ENCODE results near the gene C17orf75.

The C17orf75 gene

DNA sequence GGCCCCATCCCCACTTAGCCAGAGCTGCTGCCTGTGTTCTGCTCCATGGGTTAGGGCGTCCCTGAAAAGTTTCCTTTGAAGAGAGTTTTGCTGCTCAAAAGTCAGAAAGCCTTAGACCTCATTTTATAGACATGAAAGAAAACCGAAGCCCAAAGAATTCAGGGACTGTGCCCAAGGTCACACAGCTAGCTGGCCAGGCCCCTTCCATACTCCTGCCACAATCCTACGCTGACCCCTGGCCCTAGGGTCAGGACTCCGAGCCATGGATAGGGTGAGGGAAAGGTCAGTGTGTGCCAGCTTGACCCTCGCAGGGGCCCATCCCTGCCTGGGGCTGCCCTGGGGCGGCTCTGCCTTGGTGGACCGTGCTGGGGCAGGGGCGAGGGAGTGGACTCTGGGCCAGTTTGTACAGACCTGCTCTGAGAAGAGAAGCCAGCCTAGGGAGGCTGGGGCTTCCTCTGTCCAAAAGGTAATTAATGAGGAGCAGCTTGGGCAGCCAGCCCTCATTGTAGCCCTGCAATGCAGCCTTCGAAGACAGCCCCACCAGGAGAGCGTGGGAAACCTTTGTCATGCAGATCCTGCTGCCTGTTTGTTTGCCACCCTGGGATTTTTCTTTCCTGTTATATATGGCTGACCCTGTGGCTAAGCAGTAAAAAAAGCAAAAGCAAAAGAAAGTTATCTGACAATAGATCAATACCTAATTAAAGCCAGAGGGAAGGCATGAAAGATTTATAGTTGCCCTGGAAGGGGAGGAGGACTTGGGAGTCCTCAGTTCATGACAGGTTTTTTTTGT is 38.9 kb downstream of the C17orf75 start:
- Histone ChIP-seq H2AFZ (ENCODE audit: low read depth, low read length, severe bottlenecking) (no peak overlapping the region), H3K4me3 (ENCODE audit: insufficient read depth, low read length, poor library complexity, severe bottlenecking) (no peak overlapping the region), H3K79me2 (ENCODE audit: insufficient read depth, low read length) (no peaks in the 10 kb centered on the region), H3K9ac (ENCODE audit: low read length) (no peak overlapping the region), H3K9me3 (ENCODE audit: insufficient read depth, low read length) (no peaks in the 10 kb centered on the region), H3K27ac (ENCODE audit: low read depth, low read length) (no peak overlapping the region), H3K27me3 (ENCODE audit: low read length) (no peaks in the 10 kb centered on the region), H3K36me3 (ENCODE audit: low read length) (no peaks in the 10 kb centered on the region), H3K4me2 (ENCODE audit: low read depth, low read length, poor library complexity, severe bottlenecking) (no peak overlapping the region), H3F3A (ENCODE audit: insufficient read depth) (no peaks in the 10 kb centered on the region), H3K9me2 (replicated peaks; ENCODE audit: insufficient read depth, low read length) (no peaks in the 10 kb centered on the region), H4K20me1 (ENCODE audit: low read depth, low read length) (no peaks in the 10 kb centered on the region)
- TF ChIP-seq EZH2phosphoT487 (conservative IDR thresholded peaks at IDR 0.05; ENCODE audit: low read length), result no peak
- TF ChIP-seq CTCF (IDR thresholded peaks at IDR 0.05; ENCODE audit: insufficient read depth, low read length, poor library complexity, severe bottlenecking), result no peak

GRCh38 chr17:32302037-32302436 is 39.9 kb downstream of the C17orf75 start:
- no peaks in the 10 kb centered on the region for H3K27me3 ChIP-seq (ENCODE audit: low read length)
- H3F3A ChIP-seq (ENCODE audit: insufficient read depth), result no peaks in the 10 kb centered on the region
- H3K79me2 ChIP-seq (ENCODE audit: insufficient read depth, low read length), result no peaks in the 10 kb centered on the region
- no peaks in the 10 kb centered on the region for H3K36me3 ChIP-seq (ENCODE audit: low read length)
- no peak overlapping the region for H3K4me2 ChIP-seq (ENCODE audit: low read depth, low read length, poor library complexity, severe bottlenecking)
- no peaks in the 10 kb centered on the region for H4K20me1 ChIP-seq (ENCODE audit: low read depth, low read length)
- H3K9me3 ChIP-seq (ENCODE audit: insufficient read depth, low read length), result no peaks in the 10 kb centered on the region
- H2AFZ ChIP-seq (ENCODE audit: low read depth, low read length, severe bottlenecking), result no peak overlapping the region
- H3K9ac ChIP-seq (ENCODE audit: low read length), result no peak overlapping the region
- H3K4me3 ChIP-seq (ENCODE audit: insufficient read depth, low read length, poor library complexity, severe bottlenecking), result no peak overlapping the region
- H3K27ac ChIP-seq (ENCODE audit: low read depth, low read length), result no peak overlapping the region
- H3K9me2 ChIP-seq (replicated peaks; ENCODE audit: insufficient read depth, low read length), result no peaks in the 10 kb centered on the region
- TF ChIP-seq CTCF (IDR thresholded peaks at IDR 0.05; ENCODE audit: insufficient read depth, low read length, poor library complexity, severe bottlenecking) (no peak), EZH2phosphoT487 (conservative IDR thresholded peaks at IDR 0.05; ENCODE audit: low read length) (no peak)

DNA sequence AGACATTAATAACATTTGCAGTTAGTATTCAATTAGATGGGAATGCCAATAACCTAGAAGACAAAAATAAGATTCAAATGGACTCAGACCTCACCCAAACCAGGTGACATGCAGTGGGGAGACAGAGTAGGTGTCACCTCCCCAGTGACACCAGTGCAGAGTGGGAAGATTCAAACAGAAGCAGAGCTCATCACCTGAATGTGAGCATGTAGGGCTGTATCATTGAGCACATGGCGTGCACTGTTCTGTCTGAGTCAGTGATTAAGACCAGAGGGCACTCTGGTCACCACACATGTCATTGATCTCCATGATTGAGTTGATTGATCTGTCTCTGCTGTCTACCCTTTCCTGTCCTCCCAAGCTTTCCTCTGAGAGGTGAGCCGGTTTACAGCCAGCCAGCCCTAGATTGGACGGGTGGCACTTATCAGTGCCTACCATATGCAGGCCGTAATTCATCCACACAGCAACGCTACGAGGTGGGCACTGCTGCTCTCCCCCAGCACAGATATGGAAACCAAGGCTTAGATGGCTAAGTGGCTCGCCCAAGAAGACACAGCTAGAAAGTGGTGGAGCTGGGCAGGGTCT is 42.3 kb downstream of the C17orf75 start:
- no peak for TF ChIP-seq EZH2phosphoT487 (conservative IDR thresholded peaks at IDR 0.05; ENCODE audit: low read length)
- TF ChIP-seq CTCF (IDR thresholded peaks at IDR 0.05; ENCODE audit: insufficient read depth, low read length, poor library complexity, severe bottlenecking), result no peak
- no peaks in the 10 kb centered on the region for H3K27me3 ChIP-seq (ENCODE audit: low read length)
- no peaks in the 10 kb centered on the region for H3F3A ChIP-seq (ENCODE audit: insufficient read depth)
- no peaks in the 10 kb centered on the region for H3K9me2 ChIP-seq (replicated peaks; ENCODE audit: insufficient read depth, low read length)
- no peak overlapping the region for H3K27ac ChIP-seq (ENCODE audit: low read depth, low read length)
- no peak overlapping the region for H3K4me2 ChIP-seq (ENCODE audit: low read depth, low read length, poor library complexity, severe bottlenecking)
- H3K9ac ChIP-seq (ENCODE audit: low read length), result no peak overlapping the region
- no peak overlapping the region for H2AFZ ChIP-seq (ENCODE audit: low read depth, low read length, severe bottlenecking)
- H3K79me2 ChIP-seq (ENCODE audit: insufficient read depth, low read length), result no peaks in the 10 kb centered on the region
- H3K36me3 ChIP-seq (ENCODE audit: low read length), result no peaks in the 10 kb centered on the region
- H4K20me1 ChIP-seq (ENCODE audit: low read depth, low read length), result no peaks in the 10 kb centered on the region
- no peak overlapping the region for H3K4me3 ChIP-seq (ENCODE audit: insufficient read depth, low read length, poor library complexity, severe bottlenecking)
- H3K9me3 ChIP-seq (ENCODE audit: insufficient read depth, low read length), result no peaks in the 10 kb centered on the region

All from SU-DHL-6 (cell line).